Breast epithelium (tissue), 4 donors: Measurements from ENCODE around the gene LRRIQ1. TPM values are rescaled to one million over a fixed set of nuclear protein-coding genes. Genes with fewer than 3 reads are reported as not detected.
A peak's percentile ranks its signal among the peaks of the same experiment; 100 is the strongest.

ENCODE experiments used
- DNase-seq, 2 donors: peaks; one replicate each; pipeline ENCODE4 v3.0.0-alpha.2; 2019; ENCODE audit warnings: low spot score in 2 of 2
- H3K27ac ChIP-seq, 2 donors: fragments of 200-600 bp; sonication (generic) in 1 of 2; one replicate each; pipeline ENCODE4 v1.5.1; 2016 to 2019; ENCODE audit warnings: mild to moderate bottlenecking in 1 of 2
- H3K27me3 ChIP-seq, 2 donors: fragments of 200-600 bp; sonication (generic) in 1 of 2; one replicate each; pipeline versions ENCODE4 v1.5.1 to v1.6.0; 2017 to 2019; ENCODE audit warnings: control low read depth in 1 of 2, mild to moderate bottlenecking in 1 of 2
- H3K36me3 ChIP-seq: fragments of 200-600 bp; one replicate; pipeline ENCODE4 v1.5.1; 2019
- H3K4me1 ChIP-seq, 2 donors: fragments of 200-600 bp; sonication (generic); one replicate each; pipeline ENCODE4 v1.5.1; 2016 to 2019; ENCODE audit warnings: control low read depth in 1 of 2
- H3K4me3 ChIP-seq, 3 donors: fragments of 200-600 bp; sonication (generic); 1 replicate in 2 of 3; 2 replicates in 1 of 3; pipeline ENCODE4 v1.5.1; 2016 to 2019; ENCODE audit warnings: mild to moderate bottlenecking in 3 of 3, moderate library complexity in 2 of 3
- H3K9me3 ChIP-seq, 2 donors: fragments of 200-600 bp; sonication (generic) in 1 of 2; one replicate each; pipeline ENCODE4 v1.5.1; 2016 to 2019; ENCODE audit warnings: control low read depth in 1 of 2
- POLR2A ChIP-seq: fragments of 450-650 bp; IDR thresholded peaks from one replicate; pipeline ENCODE4 v1.6.1; 2016; ENCODE audit warnings: antibody characterized with exemption, mild to moderate bottlenecking, moderate library complexity
- POLR2AphosphoS5 ChIP-seq, 3 donors: sonication (generic); formaldehyde crosslinking; IDR thresholded peaks; one replicate each; pipeline ENCODE4 v1.6.1; 2017; ENCODE audit warnings: antibody characterized with exemption in 3 of 3
- intact Hi-C: fragments of 100-400 bp; cut with DNase I; formaldehyde crosslinking; loops from one replicate; pipeline ENCODE4 v1.15.1; 2023; ENCODE audit warnings: low total_unique reads
- total RNA-seq, 3 donors: library from RNA; depleted of rRNA; stranded (reverse); fragments of >200 nt; gene quantifications; one replicate each; pipeline ENCODE4 v1.1.0, GENCODE V29; 2016
- TF ChIP-seq, protein P1 (sequence below), 3 donors: fragments of 450-650 bp; IDR thresholded peaks; one replicate each; pipeline ENCODE4 v1.5.1; 2016 to 2017; ENCODE audit warnings: antibody characterized with exemption in 3 of 3, mild to moderate bottlenecking in 3 of 3, moderate library complexity in 3 of 3

Gene LRRIQ1
- total RNA-seq, 3 donors from 2014 or later, result 0.16 to 1.5 (median 0.66) TPM

DNA sequence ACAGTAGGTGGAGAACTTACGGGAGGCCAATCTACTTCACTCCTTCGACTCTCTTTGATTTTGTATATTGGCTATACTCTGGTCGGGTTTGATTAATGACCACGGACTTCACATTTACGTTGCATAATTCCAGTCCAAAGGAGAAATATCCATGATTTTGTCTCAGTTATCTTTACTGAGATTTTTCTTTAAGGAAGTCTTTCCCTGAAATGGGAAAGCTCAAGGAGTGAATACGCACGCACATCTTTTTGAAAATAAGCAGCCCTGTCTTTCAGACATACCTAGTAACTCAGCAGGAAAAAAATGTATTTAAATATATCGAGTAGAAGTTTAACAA, 238.1 kb downstream of the LRRIQ1 start:
- no peak overlapping the region for H3K4me3 ChIP-seq
- intact Hi-C loops, result no loop called here
- no peaks in the 10 kb centered on the region for H3K4me1 ChIP-seq
- H3K9me3 ChIP-seq, result peaks cover 0 to 19% of the 10 kb centered on the region in 2 donors
- TF ChIP-seq POLR2AphosphoS5 (IDR thresholded peaks at IDR 0.05), result no peak
- TF ChIP-seq, protein P1, sequence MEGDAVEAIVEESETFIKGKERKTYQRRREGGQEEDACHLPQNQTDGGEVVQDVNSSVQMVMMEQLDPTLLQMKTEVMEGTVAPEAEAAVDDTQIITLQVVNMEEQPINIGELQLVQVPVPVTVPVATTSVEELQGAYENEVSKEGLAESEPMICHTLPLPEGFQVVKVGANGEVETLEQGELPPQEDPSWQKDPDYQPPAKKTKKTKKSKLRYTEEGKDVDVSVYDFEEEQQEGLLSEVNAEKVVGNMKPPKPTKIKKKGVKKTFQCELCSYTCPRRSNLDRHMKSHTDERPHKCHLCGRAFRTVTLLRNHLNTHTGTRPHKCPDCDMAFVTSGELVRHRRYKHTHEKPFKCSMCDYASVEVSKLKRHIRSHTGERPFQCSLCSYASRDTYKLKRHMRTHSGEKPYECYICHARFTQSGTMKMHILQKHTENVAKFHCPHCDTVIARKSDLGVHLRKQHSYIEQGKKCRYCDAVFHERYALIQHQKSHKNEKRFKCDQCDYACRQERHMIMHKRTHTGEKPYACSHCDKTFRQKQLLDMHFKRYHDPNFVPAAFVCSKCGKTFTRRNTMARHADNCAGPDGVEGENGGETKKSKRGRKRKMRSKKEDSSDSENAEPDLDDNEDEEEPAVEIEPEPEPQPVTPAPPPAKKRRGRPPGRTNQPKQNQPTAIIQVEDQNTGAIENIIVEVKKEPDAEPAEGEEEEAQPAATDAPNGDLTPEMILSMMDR (IDR thresholded peaks at IDR 0.05), result no peak
- no peak for TF ChIP-seq POLR2A
- no peak overlapping the region for H3K27ac ChIP-seq
- H3K36me3 ChIP-seq, result no peaks in the 10 kb centered on the region
- no peak for DNase-seq
- H3K27me3 ChIP-seq, result peaks cover 0 to 70% of the 10 kb centered on the region in 2 donors

DNA sequence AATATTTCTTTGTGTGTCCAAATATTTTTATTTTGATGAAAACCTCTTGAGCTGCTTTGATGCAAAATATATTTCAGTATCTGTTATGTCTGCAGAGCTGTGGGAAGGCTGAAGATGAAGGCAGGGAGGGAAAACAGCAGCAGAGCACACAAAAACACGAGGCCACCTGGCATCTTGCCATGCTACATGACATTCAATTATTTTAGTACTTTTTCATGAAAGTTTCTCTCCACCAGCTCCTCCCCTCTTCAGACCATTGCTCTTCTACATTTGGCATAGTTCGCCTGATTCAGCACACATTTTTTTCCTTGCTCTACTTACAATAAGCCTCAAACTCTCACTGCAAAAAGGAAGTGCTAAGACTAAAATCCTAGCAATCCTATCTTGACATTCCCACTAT, 239.2 kb downstream of the LRRIQ1 start:
- Histone ChIP-seq H3K4me1 (no peaks in the 10 kb centered on the region), H3K9me3 (peaks cover 0 to 20% of the 10 kb centered on the region in 2 donors), H3K27me3 (peaks cover 0 to 79% of the 10 kb centered on the region in 2 donors), H3K27ac (no peak overlapping the region), H3K36me3 (no peaks in the 10 kb centered on the region), H3K4me3 (no peak overlapping the region)
- DNase-seq, result no peak
- TF ChIP-seq, protein P1 (IDR thresholded peaks at IDR 0.05), result no peak
- intact Hi-C loops, result no loop called here

DNA sequence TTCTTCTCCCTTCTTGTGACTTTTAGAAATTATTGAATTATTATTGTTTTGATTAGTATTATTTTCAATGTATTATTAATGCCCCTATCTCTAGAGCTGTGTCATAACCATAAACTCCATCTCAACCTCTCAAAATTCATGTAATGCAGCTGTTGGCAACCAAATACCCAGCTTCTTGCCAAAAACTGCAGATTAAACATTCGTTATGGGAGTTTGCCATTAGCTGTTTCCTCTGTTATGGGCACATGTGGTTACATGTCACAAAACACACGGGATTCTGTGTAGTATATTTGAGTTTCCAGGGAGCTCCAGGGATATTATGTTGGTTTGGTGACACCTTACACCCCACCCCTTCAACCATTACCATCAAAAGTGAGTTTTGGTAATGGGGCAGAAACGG, 241.0 kb downstream of the LRRIQ1 start:
- no peak overlapping the region for H3K27ac ChIP-seq
- no peak overlapping the region for H3K4me3 ChIP-seq
- H3K4me1 ChIP-seq, result no peaks in the 10 kb centered on the region
- peaks cover 0 to 90% of the 10 kb centered on the region in 2 donors for H3K27me3 ChIP-seq
- peaks cover 0 to 20% of the 10 kb centered on the region in 2 donors for H3K9me3 ChIP-seq
- no peak for DNase-seq
- TF ChIP-seq, protein P1 (IDR thresholded peaks at IDR 0.05), result no peak
- TF ChIP-seq POLR2AphosphoS5 (IDR thresholded peaks at IDR 0.05), result no peak
- TF ChIP-seq POLR2A, result no peak
- intact Hi-C loops, result no loop called here
- no peaks in the 10 kb centered on the region for H3K36me3 ChIP-seq

DNA sequence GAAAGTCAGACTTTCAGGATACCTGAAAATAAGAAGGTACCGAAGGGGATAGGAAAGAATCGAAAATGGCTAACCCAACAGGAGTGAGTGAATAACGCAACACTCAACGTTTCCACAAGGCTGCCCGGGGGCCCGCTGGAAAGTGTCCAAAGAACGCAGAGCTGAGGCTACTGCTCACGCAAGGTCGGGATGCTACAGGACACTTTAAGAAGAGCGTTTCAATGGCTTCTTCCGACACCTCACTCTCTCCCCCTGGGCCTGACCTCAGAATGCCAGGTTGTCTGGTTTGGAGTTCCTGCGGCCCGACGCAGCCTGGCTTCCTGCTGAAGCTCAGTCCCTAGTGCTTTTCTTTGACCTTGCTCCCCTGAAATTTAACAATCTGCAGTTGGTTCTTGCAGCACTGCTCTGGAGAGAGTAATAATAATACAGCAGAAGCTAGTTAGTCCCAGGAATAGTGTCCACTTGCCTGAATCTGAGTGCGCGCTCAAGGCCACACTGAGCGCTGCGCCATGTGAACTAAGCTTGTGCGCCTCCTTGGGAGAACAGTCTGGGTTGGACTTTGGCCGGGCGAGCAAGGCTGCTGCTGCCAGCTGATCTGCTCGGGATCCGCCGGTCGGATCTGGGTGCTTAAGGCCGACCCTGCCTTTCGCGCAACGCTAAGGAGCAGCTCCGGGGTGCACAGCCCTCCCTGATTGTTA, 241.9 kb downstream of the LRRIQ1 start:
- H3K36me3 ChIP-seq, result no peaks in the 10 kb centered on the region
- no peak overlapping the region for H3K27ac ChIP-seq
- H3K9me3 ChIP-seq, result peaks cover 0 to 20% of the 10 kb centered on the region in 2 donors
- H3K4me1 ChIP-seq, result no peaks in the 10 kb centered on the region
- TF ChIP-seq POLR2AphosphoS5 (IDR thresholded peaks at IDR 0.05), result no peak
- no peak for TF ChIP-seq POLR2A
- TF ChIP-seq, protein P1 (IDR thresholded peaks at IDR 0.05), result no peak
- peaks cover 0 to 92% of the 10 kb centered on the region in 2 donors for H3K27me3 ChIP-seq
- intact Hi-C loops, result no loop called here
- H3K4me3 ChIP-seq, result no peak overlapping the region
- no peak for DNase-seq

DNA sequence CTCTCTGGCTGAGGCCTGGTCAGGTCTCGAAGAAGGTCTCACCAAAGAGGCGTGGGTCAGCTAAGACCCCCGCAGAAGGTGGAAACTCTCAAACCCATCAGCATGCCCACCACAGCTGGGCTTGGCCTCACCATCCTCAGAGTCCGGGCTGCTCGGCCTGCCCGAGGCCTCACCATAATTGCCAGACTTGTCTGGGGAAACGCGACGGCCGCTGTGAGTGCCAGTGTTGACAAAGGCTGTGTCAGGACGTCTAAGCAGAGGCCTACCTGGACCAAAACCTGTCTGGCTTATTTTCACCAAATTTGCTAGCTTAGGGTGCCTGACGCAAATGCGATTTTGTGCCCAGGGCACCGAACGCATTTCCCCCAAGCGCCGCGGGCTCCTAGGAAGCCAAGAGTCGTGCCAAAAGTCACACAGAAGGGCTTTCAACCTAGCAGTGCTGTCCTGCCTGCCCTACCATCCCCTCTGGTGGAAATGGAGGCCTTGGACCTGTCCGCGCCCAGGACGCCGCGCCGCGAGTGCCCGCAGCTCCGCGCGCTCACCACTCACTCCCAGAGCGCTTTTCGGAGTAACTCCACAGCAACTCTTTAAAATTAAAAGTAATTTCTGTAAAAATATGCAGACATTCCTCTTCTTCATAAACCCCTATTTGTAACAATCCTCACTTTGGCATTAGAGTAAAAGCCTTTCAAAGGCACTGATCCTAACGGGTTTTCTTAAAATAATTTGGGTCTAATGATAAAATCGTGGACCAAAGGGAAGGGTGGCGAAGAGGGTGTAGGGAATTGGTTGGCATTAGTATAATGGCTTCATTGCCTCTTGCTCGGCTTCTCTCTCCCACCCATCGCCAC, 242.7 kb downstream of the LRRIQ1 start:
- Histone ChIP-seq H3K27me3 (peaks cover 0 to 92% of the 10 kb centered on the region in 2 donors), H3K4me1 (no peaks in the 10 kb centered on the region), H3K36me3 (no peaks in the 10 kb centered on the region), H3K27ac (no peak overlapping the region), H3K9me3 (peaks cover 0 to 20% of the 10 kb centered on the region in 2 donors), H3K4me3 (peak overlapping the region in 2 of 3 donors; percentile 53 to 61)
- intact Hi-C loops, result no loop called here
- DNase-seq, result no peak
- TF ChIP-seq POLR2A, result no peak
- TF ChIP-seq, protein P1 (IDR thresholded peaks at IDR 0.05), result no peak
- TF ChIP-seq POLR2AphosphoS5 (IDR thresholded peaks at IDR 0.05), result no peak
